GM12892 (cell line): ENCODE measurements around the gene EXOSC9.

Experiments
- DNase-seq: peaks from one replicate; pipeline ENCODE4 v3.0.0; 2011; ENCODE audit not compliant: insufficient read length
- FAIRE-seq: peaks from 2 replicates; lab custom pipeline; 2011; peaks lifted over from hg19 to GRCh38; lab: Jason Lieb, UNC
- POLR2A ChIP-seq: IDR thresholded peaks from 2 replicates; pipeline ENCODE4 v1.6.1; 2011; ENCODE audit warnings: low read depth, low read length, control low read depth
- POLR2AphosphoS5 ChIP-seq: IDR thresholded peaks from 2 replicates; pipeline ENCODE4 v1.6.1; 2011; ENCODE audit warnings: low read depth, low read length, control low read depth
- TAF1 ChIP-seq: IDR thresholded peaks from 2 replicates; pipeline ENCODE4 v1.6.1; 2011; ENCODE audit warnings: low read depth, mild to moderate bottlenecking, control low read depth, low read length, borderline replicate concordance

EXOSC9 gene

DNA sequence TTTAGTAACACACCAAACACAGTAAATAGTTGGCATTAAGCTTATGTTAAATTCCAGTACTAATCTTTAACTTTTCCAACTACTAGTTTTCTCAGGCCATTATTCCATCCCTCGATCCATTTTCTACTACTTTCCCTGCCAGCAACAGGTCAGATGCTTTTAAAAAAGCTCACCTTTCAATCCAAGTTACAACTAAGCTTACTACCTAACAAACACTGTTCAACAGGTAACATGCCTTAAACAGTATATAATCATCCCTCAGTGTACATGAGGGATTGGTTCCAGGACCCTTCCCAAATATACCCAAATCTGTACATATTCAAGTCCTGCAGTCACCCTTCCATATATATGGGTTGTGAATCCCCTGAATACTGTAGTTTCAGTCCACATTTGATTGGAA is 17.1 kb downstream of the EXOSC9 start:
- FAIRE-seq, result peak; percentile 30
- no peak for DNase-seq
- TF ChIP-seq POLR2AphosphoS5, result no peak

DNA sequence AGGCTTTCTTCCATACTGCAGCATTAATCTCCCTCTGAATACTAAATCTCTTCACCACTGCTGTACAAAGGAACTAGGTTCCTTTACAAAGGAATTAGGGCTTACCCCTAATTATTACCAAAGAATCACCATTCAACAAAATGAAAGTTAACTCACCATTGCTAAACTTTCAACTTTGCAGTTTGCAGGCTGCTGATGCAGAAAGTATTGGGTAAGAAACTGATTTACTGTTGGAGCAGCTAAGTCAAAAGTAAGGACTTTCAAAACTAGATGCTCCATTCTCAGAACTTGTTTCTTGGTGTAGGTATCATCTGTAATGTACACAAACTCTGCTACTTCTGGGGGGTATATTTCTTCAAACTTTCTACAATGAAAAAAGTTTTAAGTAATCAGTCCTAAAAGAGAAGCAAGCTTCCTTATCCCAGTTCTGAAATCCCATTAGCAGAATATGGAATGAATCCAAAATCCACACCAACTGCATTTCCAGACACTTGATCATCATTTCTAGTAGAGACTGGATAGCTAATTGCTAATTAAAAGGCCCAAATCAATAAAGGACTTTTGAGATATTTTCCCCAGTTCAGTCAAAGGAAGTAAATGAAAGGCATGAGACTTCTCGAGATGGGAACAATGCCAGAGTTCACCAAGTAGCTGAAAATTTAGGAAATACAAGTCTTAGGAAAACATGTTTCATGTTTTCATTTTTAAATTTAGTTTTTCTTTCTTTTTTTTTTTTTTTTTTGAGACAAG is 18.3 kb downstream of the EXOSC9 start:
- DNase-seq (no peak), FAIRE-seq (no peak)
- TF ChIP-seq TAF1, result no peak
- no peak for TF ChIP-seq POLR2A
- no peak for TF ChIP-seq POLR2AphosphoS5

DNA sequence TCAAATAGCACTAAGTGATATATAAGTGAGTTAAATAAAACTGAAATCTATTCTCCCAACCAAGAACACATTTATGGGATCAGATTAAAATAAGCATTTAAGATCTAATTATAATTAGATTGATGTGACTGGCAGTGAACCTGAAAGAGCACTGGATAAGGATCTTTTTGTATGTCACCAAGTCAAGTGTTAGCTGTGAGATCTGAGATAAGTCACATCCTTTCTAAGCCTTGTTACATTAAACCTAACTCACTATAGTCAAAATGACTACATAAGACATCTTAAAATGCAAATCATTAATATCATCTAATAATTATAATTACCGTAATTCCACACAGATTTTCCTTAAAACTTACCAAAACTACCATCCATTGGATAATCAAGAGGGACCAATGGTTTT is 20.9 kb downstream of the EXOSC9 start:
- FAIRE-seq, result no peak
- TF ChIP-seq POLR2A (no peak), TAF1 (no peak), POLR2AphosphoS5 (no peak)
- DNase-seq, result no peak

DNA sequence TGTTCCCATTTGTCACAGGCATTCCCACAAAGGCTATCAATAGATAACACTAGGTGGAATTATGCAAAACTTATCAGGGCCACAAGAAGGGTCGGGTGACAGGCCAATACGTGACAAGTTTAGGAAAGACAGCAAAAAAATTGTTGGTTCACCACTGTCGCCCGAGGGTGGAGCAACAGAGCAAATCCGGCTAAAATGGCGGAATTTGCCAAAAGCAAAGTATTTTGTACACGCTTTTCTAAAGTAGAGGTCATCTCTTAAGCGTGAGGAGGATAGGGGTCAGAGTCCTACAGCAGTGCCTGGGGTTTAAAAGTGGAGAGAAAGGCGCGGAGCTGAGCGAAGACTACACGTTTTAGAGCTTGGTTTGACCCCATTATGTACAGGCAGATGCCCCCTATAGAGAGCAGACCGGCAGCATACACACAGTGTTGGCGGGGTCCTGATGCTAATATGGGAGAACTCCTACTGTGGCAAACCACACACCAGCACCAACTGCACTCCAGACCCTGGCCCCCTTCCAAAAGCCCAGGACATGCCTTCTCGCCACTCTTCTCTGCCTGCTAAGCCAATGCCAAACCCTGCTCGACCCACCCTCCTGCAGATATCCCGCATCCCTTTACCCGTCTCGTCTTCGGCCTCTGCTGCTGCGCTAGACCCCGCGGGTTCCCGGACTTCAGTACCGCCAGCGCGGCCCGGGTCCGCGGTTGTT is 21.8 kb downstream of the EXOSC9 start:
- TF ChIP-seq TAF1 (no peak; the same call in 1 of the 2 replicates), POLR2A (no peak), POLR2AphosphoS5 (no peak)
- FAIRE-seq (peak; percentile 81), DNase-seq (no peak)

DNA sequence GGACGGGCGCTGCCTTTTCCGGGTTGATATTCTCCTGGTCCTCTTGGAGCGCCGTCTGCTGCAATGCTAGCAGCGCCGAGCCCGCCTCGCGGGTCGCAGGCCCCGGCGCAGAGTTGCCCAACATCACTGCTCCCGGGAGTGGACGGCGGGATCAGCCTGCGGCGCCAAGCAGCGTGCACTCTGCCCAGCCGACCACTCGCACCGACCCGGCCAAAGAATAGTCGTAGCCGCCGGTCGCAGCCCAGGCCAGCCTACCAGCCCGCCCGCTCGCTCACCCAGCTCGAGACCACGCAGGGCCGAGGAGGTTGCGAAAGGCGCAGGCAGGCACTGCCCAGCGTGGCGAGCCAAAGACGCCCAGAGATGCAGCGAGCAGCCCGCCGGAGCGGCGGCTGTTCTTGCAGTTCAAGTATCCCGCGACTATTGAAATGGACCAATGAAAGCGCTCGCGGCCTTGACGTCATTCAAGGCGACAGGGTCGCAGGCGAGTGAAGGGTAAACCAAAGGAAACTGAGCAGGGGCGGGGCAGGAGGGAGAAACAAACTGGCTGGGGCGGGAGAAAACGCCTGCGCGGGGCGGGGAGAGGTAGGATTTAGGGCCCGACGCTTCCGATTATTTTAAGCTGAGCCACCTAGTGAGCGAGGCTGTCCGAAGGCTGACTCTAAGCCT is 22.5 kb downstream of the EXOSC9 start, which contains the start of gene CCNA2:
Gene CCNA2, minus strand, starts transcription at position 379 of the 666 bp plus-strand sequence. Its CDS starts 255 bp downstream, at position 124.
- FAIRE-seq (peak; percentile 96), DNase-seq (peak; percentile 75)
- peak; percentile 79 for TF ChIP-seq POLR2A
- peak; percentile 84 for TF ChIP-seq POLR2AphosphoS5
- 0 out of 2 replicates have a peak, but pooled peaks have one; percentile 21 for TF ChIP-seq TAF1

DNA sequence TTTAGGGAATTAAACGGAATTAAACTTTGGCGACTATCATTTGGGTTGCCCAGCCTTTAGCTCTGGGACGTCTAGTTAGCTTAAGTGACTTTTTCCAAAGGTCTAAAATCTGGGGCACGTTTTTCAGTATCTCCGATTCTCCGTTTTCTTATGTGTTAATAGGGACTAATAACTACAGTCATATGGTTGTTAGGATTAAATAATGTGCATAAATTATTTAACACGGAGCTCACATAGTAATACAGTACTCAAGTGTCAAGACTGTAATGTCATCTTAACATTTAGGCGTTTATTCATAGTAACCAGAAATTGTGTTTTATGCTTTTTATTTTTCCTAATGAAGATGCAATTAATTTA is 23.0 kb downstream of the EXOSC9 start:
- DNase-seq (no peak), FAIRE-seq (no peak)
- TF ChIP-seq TAF1, result no peak
- TF ChIP-seq POLR2AphosphoS5, result no peak
- TF ChIP-seq POLR2A, result no peak

DNA sequence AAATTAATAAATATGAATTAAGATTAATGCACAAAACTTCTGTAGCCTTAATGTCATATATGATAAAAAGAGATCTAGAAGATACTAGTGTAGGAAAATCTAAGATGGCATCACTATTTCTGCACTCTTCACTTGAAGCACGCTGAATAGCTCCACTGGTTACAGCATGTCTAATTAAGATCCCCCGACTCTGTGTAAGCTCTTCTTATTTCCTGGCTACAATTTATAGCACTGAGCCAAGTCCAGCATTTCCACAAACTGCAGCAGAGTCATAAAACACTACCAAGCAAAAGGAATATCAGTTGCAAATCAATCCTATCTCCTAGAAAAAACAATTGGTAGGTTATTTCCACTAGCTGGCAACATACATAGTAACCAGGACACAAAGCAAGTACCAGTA is 23.8 kb downstream of the EXOSC9 start:
- FAIRE-seq, result peak; percentile 69
- no peak for TF ChIP-seq POLR2AphosphoS5
- TF ChIP-seq TAF1, result no peak
- TF ChIP-seq POLR2A, result no peak
- no peak for DNase-seq

DNA sequence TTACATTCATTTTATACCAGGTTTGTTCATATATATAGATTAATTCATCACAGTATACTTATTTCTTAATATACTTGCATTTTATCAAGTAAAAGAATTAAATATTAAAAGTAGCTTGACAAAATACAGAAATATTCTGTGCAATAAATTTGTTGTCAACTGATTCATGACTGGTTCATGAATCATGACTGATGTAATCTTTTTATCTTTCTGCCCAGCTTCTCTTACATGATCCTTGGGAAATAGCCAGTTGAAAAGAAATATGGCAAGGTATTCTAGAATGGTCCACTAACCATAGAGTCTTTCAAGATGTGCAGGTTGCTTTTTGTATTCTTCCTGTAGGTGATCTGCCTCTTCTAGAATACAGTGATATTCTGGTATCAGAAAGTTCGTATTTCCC is 26.7 kb downstream of the EXOSC9 start:
- FAIRE-seq, result no peak
- DNase-seq, result no peak

DNA sequence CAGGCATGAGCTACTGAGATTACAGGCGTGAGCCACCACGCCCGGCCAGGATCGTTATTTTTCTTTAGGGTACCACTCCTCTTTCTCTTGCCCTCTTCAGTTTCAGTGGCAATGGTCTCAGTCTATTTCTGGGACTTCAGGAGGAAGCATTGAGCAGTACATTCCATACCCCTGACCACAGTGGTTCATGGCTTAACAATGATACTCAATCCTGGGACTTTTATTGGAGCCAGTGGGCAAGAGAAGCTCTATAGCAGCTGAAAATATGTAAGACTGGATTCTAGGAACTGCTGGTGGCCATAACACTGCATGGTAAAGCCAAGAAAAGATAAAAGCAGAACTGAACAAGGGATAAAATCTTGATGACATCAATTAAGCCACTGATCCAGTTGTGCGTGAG is 28.4 kb downstream of the EXOSC9 start:
- TF ChIP-seq POLR2A, result no peak
- TF ChIP-seq TAF1, result no peak
- TF ChIP-seq POLR2AphosphoS5, result no peak
- DNase-seq (no peak), FAIRE-seq (no peak)

More for the DNA sequence above, 26.7 kb downstream of the EXOSC9 start:
- TF ChIP-seq TAF1, result no peak
- TF ChIP-seq POLR2AphosphoS5, result no peak
- TF ChIP-seq POLR2A, result no peak

DNA sequence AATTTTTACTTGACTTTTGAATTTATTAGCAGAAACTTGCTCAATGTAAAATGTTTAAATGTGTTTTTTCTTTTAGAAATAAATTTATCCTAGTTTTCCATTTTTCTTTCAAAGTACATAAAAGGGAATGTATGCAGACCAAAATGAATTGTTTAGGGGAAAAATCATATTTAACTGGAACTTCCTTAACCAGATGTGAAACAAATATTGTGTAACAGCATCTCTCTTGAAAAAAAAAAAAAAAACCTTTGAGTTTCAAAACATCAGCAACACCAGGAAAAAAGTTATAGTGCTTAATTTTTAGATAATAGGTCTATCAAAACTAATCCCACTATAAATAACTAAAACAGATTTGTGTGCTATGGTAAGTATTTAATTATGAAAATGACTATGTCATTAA is 37.0 kb downstream of the EXOSC9 start:
- no peak for DNase-seq
- FAIRE-seq, result no peak

DNA sequence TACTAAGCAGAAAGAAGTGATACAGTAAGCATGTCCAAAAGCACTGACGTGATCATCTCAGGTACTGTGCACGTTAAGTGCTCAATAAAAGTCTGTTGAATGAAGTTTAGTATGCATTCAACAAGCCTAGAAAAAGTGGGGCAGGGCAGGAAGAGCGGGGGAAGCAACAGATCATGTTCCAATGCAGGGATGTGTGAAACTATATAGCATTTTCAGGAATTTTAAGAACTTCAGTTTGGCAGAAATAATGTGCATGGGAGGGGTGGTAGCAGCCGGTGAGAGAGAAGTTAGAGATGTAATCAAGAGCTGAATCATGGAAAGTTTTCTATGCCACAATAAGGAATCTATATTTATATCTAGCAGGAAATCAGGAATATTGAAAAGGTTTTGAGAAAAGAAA is 41.7 kb downstream of the EXOSC9 start:
- FAIRE-seq (no peak), DNase-seq (no peak)
- TF ChIP-seq POLR2AphosphoS5 (no peak), POLR2A (no peak), TAF1 (no peak)

More for the DNA sequence above, 37.0 kb downstream of the EXOSC9 start:
- no peak for TF ChIP-seq POLR2A
- TF ChIP-seq POLR2AphosphoS5, result no peak
- no peak for TF ChIP-seq TAF1
